ENCODE measurements around the gene ABCC1. TPM values are rescaled to one million over a fixed set of nuclear protein-coding genes. Genes with fewer than 3 reads are reported as not detected.
A peak's percentile ranks its signal among the peaks of the same experiment; 100 is the strongest.

ABCC1 gene
- total RNA-seq, 1 experiment from 2014 or later = 10.0 TPM

GRCh38 chr16:16106466-16106865 is 157.1 kb downstream of the ABCC1 start:
- Histone ChIP-seq H3K9me3 (replicated peaks) (no peaks in the 10 kb centered on the region), H3K4me1 (no peaks in the 10 kb centered on the region), H3K27me3 (no peaks in the 10 kb centered on the region), H3K36me3 (peaks cover 9% of the 10 kb centered on the region), H3K4me3 (no peak overlapping the region), H3K27ac (no peak overlapping the region)
- no peak for DNase-seq

GRCh38 chr16:16107839-16108238 is 158.4 kb downstream of the ABCC1 start:
- Histone ChIP-seq H3K36me3 (peaks cover 18% of the 10 kb centered on the region), H3K9me3 (replicated peaks) (no peaks in the 10 kb centered on the region), H3K27me3 (no peaks in the 10 kb centered on the region), H3K4me1 (no peaks in the 10 kb centered on the region), H3K27ac (no peak overlapping the region), H3K4me3 (no peak overlapping the region)
- DNase-seq = no peak

- Histone ChIP-seq H3K9me3 (replicated peaks) (no peaks in the 10 kb centered on the region), H3K36me3 (peaks cover 18% of the 10 kb centered on the region), H3K4me1 (no peaks in the 10 kb centered on the region), H3K27me3 (no peaks in the 10 kb centered on the region), H3K27ac (no peak overlapping the region), H3K4me3 (no peak overlapping the region)
- no peak for DNase-seq
Measured at GRCh38 chr16:16108759-16109158, 159.3 kb downstream of the ABCC1 start.

GRCh38 chr16:16109453-16110110 is 160.2 kb downstream of the ABCC1 start:
- no peaks in the 10 kb centered on the region for H3K27me3 ChIP-seq
- no peaks in the 10 kb centered on the region for H3K9me3 ChIP-seq (replicated peaks)
- DNase-seq = no peak
- peaks cover 18% of the 10 kb centered on the region for H3K36me3 ChIP-seq
- no peaks in the 10 kb centered on the region for H3K4me1 ChIP-seq
- H3K27ac ChIP-seq = no peak overlapping the region
- H3K4me3 ChIP-seq = no peak overlapping the region

GRCh38 chr16:16110111-16110490 is 160.7 kb downstream of the ABCC1 start:
- Histone ChIP-seq H3K27me3 (no peaks in the 10 kb centered on the region), H3K4me1 (no peaks in the 10 kb centered on the region), H3K4me3 (no peak overlapping the region), H3K27ac (no peak overlapping the region), H3K9me3 (replicated peaks) (no peaks in the 10 kb centered on the region), H3K36me3 (peaks cover 21% of the 10 kb centered on the region)
- DNase-seq = no peak

- Histone ChIP-seq H3K4me1 (no peaks in the 10 kb centered on the region), H3K4me3 (no peak overlapping the region), H3K27me3 (no peaks in the 10 kb centered on the region), H3K9me3 (replicated peaks) (no peaks in the 10 kb centered on the region), H3K36me3 (peaks cover 26% of the 10 kb centered on the region), H3K27ac (no peak overlapping the region)
- no peak for DNase-seq
Measured at GRCh38 chr16:16111639-16112038, 162.2 kb downstream of the ABCC1 start.

GRCh38 chr16:16112450-16113053 is 163.1 kb downstream of the ABCC1 start:
- peaks cover 33% of the 10 kb centered on the region for H3K36me3 ChIP-seq
- H3K9me3 ChIP-seq (replicated peaks) = no peaks in the 10 kb centered on the region
- DNase-seq = no peak
- H3K4me1 ChIP-seq = no peaks in the 10 kb centered on the region
- no peaks in the 10 kb centered on the region for H3K27me3 ChIP-seq
- H3K4me3 ChIP-seq = no peak overlapping the region
- no peak overlapping the region for H3K27ac ChIP-seq

GRCh38 chr16:16113076-16113475 is 163.7 kb downstream of the ABCC1 start:
- H3K9me3 ChIP-seq (replicated peaks) = no peaks in the 10 kb centered on the region; the same call in 1 of the 2 replicates
- H3K27me3 ChIP-seq = no peaks in the 10 kb centered on the region
- no peak overlapping the region for H3K27ac ChIP-seq
- no peaks in the 10 kb centered on the region for H3K4me1 ChIP-seq
- DNase-seq = no peak
- no peak overlapping the region for H3K4me3 ChIP-seq
- peaks cover 33% of the 10 kb centered on the region for H3K36me3 ChIP-seq

GRCh38 chr16:16116841-16117240 is 167.4 kb downstream of the ABCC1 start:
- no peak overlapping the region for H3K27ac ChIP-seq
- H3K4me3 ChIP-seq = no peak overlapping the region
- H3K9me3 ChIP-seq (replicated peaks) = no peaks in the 10 kb centered on the region; the same call in 1 of the 2 replicates
- no peak for DNase-seq
- no peaks in the 10 kb centered on the region for H3K4me1 ChIP-seq
- peaks cover 32% of the 10 kb centered on the region for H3K36me3 ChIP-seq
- no peaks in the 10 kb centered on the region for H3K27me3 ChIP-seq

GRCh38 chr16:16118337-16118736 is 168.9 kb downstream of the ABCC1 start:
- no peak overlapping the region for H3K27ac ChIP-seq
- DNase-seq = peak in 1 of 2 experiments; percentile 12
- no peaks in the 10 kb centered on the region; the same call in 1 of the 2 replicates for H3K9me3 ChIP-seq (replicated peaks)
- no peaks in the 10 kb centered on the region for H3K27me3 ChIP-seq
- no peak overlapping the region for H3K4me3 ChIP-seq
- peaks cover 24% of the 10 kb centered on the region for H3K36me3 ChIP-seq
- H3K4me1 ChIP-seq = no peaks in the 10 kb centered on the region

GRCh38 chr16:16120044-16120381 is 170.6 kb downstream of the ABCC1 start:
- Histone ChIP-seq H3K9me3 (replicated peaks) (no peaks in the 10 kb centered on the region; the same call in 1 of the 2 replicates), H3K4me3 (no peak overlapping the region), H3K27me3 (no peaks in the 10 kb centered on the region), H3K4me1 (no peaks in the 10 kb centered on the region), H3K36me3 (peaks cover 29% of the 10 kb centered on the region), H3K27ac (no peak overlapping the region)
- DNase-seq = no peak

- H3K27ac ChIP-seq = no peak overlapping the region
- no peak overlapping the region for H3K4me3 ChIP-seq
- H3K36me3 ChIP-seq = peaks cover 27% of the 10 kb centered on the region
- no peaks in the 10 kb centered on the region for H3K27me3 ChIP-seq
- DNase-seq = no peak
- no peaks in the 10 kb centered on the region; the same call in 1 of the 2 replicates for H3K9me3 ChIP-seq (replicated peaks)
- H3K4me1 ChIP-seq = no peaks in the 10 kb centered on the region
Measured at GRCh38 chr16:16120382-16121184, 171.2 kb downstream of the ABCC1 start.

- Histone ChIP-seq H3K27me3 (no peaks in the 10 kb centered on the region), H3K36me3 (peaks cover 26% of the 10 kb centered on the region), H3K27ac (no peak overlapping the region), H3K4me3 (no peak overlapping the region), H3K4me1 (no peaks in the 10 kb centered on the region), H3K9me3 (replicated peaks) (no peaks in the 10 kb centered on the region; the same call in 1 of the 2 replicates)
- DNase-seq = no peak
Measured at GRCh38 chr16:16121185-16121727, 171.8 kb downstream of the ABCC1 start.

- Histone ChIP-seq H3K4me3 (no peak overlapping the region), H3K4me1 (no peaks in the 10 kb centered on the region), H3K27me3 (no peaks in the 10 kb centered on the region), H3K36me3 (peaks cover 18% of the 10 kb centered on the region), H3K9me3 (replicated peaks) (no peaks in the 10 kb centered on the region; the same call in 1 of the 2 replicates), H3K27ac (no peak overlapping the region)
- no peak for DNase-seq
Measured at GRCh38 chr16:16122264-16122663, 172.8 kb downstream of the ABCC1 start.

GRCh38 chr16:16124438-16124837 is 175.0 kb downstream of the ABCC1 start:
- Histone ChIP-seq H3K4me3 (no peak overlapping the region), H3K9me3 (replicated peaks) (no peaks in the 10 kb centered on the region), H3K4me1 (no peaks in the 10 kb centered on the region), H3K27ac (no peak overlapping the region), H3K36me3 (peaks cover 17% of the 10 kb centered on the region), H3K27me3 (no peaks in the 10 kb centered on the region)
- DNase-seq = no peak
